Measurements from ENCODE around the gene IMPA2. TPM values are rescaled to one million over a fixed set of nuclear protein-coding genes. Genes with fewer than 3 reads are reported as not detected.

Gene IMPA2
- total and polyA plus RNA-seq, 2 of the 13 experiments (the other 11 are each of a cell fraction or from before 2014, with no cell fraction given): 37.8 to 71.8 TPM

DNA sequence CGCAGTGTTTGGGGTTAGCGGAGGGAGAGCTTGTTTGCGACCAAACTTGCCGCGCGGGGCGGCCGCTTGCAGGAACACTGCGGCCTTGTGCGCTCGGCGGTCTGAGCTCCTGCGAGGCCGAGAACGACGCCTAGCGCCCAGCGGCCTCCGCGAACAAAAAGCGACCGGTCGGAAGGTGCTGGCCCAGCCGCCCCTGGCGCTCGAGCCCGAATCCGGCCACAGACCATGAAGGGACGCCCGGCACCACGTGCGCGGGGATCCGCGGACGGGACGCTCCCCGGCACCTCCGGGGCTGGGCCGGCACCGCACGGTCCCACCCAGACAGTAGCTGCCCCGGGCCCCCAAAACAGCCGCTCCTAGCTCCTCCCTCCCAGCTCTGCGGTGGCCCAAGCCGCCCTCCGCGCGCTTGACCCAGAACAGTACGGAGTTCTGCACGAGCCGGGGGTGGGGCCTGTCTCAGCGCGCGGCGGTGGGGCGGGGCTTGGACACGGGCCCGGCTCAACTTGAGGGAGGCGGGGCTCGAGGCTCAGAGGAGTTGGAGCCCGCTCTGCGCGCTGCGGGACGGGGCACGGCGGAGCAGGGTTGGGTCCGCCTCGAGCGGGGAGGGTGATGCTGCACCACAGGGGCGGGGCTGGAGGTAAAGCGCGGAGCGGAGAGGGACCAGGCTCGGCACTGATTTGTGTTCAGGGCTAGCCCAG, 664 bp upstream of the IMPA2 start (continued):
- peak; percentile 84 for TF ChIP-seq NRL (CRISPR knock-in tag; IDR thresholded peaks at IDR 0.05; ENCODE audit: borderline replicate concordance)
- TF ChIP-seq, protein P1, sequence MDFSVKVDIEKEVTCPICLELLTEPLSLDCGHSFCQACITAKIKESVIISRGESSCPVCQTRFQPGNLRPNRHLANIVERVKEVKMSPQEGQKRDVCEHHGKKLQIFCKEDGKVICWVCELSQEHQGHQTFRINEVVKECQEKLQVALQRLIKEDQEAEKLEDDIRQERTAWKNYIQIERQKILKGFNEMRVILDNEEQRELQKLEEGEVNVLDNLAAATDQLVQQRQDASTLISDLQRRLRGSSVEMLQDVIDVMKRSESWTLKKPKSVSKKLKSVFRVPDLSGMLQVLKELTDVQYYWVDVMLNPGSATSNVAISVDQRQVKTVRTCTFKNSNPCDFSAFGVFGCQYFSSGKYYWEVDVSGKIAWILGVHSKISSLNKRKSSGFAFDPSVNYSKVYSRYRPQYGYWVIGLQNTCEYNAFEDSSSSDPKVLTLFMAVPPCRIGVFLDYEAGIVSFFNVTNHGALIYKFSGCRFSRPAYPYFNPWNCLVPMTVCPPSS (IDR thresholded peaks at IDR 0.05): no peak
- peak; percentile 74; the same call in 1 of the 2 replicates for TF ChIP-seq AHR (CRISPR knock-in tag; IDR thresholded peaks at IDR 0.05)
- no peak for TF ChIP-seq PAF1 (CRISPR knock-in tag; IDR thresholded peaks at IDR 0.05)
- TF ChIP-seq MATR3 (CRISPR knock-in tag; IDR thresholded peaks at IDR 0.05): no peak
- TF ChIP-seq NFYB (CRISPR knock-in tag; IDR thresholded peaks at IDR 0.05): no peak; the same call in 1 of the 2 replicates
- TF ChIP-seq, protein P2, sequence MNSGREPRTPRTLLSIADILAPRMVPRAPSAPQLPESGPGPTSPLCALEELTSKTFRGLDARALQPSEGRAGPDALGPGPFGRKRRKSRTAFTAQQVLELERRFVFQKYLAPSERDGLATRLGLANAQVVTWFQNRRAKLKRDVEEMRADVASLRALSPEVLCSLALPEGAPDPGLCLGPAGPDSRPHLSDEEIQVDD (CRISPR knock-in tag; IDR thresholded peaks at IDR 0.05; ENCODE audit: borderline replicate concordance): peak; percentile 86; the same call in 1 of the 2 replicates
- TF ChIP-seq FOXA3 (CRISPR knock-in tag; IDR thresholded peaks at IDR 0.05): peak; percentile 28
- TF ChIP-seq MAF1 (CRISPR knock-in tag; IDR thresholded peaks at IDR 0.05; ENCODE audit: borderline replicate concordance): peak; percentile 46; the same call in 1 of the 2 replicates
- no peak for TF ChIP-seq ZNF496 (CRISPR knock-in tag; IDR thresholded peaks at IDR 0.05; ENCODE audit: insufficient replicate concordance)
- TF ChIP-seq AKNA (CRISPR knock-in tag; IDR thresholded peaks at IDR 0.05; ENCODE audit: borderline replicate concordance): no peak; the same call in none of the 2 replicates
- TF ChIP-seq ZBTB39 (CRISPR knock-in tag; IDR thresholded peaks at IDR 0.05): 0 out of 2 replicates have a peak, but pooled peaks have one; percentile 35
- peak; percentile 82 for TF ChIP-seq HES4 (CRISPR knock-in tag; IDR thresholded peaks at IDR 0.05; ENCODE audit: borderline replicate concordance)
- peak; percentile 60; the same call in 1 of the 2 replicates for TF ChIP-seq ZNF12 (CRISPR knock-in tag; IDR thresholded peaks at IDR 0.05)
- TF ChIP-seq, protein P3, sequence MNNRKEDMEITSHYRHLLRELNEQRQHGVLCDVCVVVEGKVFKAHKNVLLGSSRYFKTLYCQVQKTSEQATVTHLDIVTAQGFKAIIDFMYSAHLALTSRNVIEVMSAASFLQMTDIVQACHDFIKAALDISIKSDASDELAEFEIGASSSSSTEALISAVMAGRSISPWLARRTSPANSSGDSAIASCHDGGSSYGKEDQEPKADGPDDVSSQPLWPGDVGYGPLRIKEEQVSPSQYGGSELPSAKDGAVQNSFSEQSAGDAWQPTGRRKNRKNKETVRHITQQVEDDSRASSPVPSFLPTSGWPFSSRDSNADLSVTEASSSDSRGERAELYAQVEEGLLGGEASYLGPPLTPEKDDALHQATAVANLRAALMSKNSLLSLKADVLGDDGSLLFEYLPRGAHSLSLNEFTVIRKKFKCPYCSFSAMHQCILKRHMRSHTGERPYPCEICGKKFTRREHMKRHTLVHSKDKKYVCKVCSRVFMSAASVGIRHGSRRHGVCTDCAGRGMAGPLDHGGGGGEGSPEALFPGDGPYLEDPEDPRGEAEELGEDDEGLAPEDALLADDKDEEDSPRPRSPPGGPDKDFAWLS (CRISPR knock-in tag; IDR thresholded peaks at IDR 0.05; ENCODE audit: borderline replicate concordance): no peak; the same call in 1 of the 2 replicates
- no peak for TF ChIP-seq TOE1 (CRISPR knock-in tag; IDR thresholded peaks at IDR 0.05)
- TF ChIP-seq ZNF510 (CRISPR knock-in tag; IDR thresholded peaks at IDR 0.05; ENCODE audit: low read depth): peak; percentile 58; the same call in 1 of the 2 replicates

All from HepG2 (cell line).